ENCODE measurements around the gene DGKE. TPM values are rescaled to one million over a fixed set of nuclear protein-coding genes. Genes with fewer than 3 reads are reported as not detected.
A peak's percentile ranks its signal among the peaks of the same experiment; 100 is the strongest.

The DGKE gene
- total and polyA plus RNA-seq, 2 of the 13 experiments (the other 11 are each of a cell fraction or from before 2014, with no cell fraction given) = 3.2 to 5.3 TPM

DNA sequence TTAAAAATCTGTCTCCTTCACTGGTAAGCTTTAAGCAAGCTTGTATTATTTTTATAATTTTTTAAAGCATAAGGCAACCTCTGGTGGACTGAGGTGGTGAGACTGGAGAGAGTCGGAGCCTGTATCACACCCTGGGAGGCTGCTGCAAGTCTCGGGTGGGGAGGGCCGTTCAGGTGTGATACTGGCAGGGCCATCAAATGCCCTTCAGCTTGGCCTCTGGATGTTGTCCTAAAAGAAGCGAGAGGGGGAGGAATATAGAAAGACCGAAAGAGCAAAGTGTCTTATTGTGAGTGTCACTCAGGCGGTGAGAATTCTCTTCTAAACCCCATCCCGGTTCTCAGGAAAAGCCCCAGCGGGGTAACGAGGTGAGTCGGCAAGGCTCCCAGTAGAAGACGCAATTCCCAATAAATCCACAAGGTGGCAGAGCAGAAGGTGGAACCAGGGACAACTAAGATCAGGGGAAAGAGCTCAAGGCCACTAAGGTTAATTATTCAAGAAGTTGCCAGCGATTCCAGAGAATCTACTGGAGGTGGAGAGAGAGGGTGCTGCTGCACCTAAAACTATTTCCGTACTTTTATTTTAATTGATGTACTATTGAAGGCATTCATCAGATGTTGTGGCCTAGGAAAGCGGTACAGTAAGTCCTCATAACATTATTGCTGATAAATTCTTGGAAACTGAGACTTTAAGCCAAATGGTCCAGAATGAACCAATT, 14.4 kb upstream of the DGKE start (continued):
- TF ChIP-seq SIX1 (CRISPR knock-in tag; IDR thresholded peaks at IDR 0.05; ENCODE audit: borderline replicate concordance) (no peak), ZNF354B (CRISPR knock-in tag; IDR thresholded peaks at IDR 0.05) (no peak), HMG20A (CRISPR knock-in tag; IDR thresholded peaks at IDR 0.05; ENCODE audit: borderline replicate concordance) (peak; percentile 43; the same call in 1 of the 2 replicates), RAD21 (CRISPR knock-in tag; IDR thresholded peaks at IDR 0.05) (peak; percentile 83), SNAPC2 (CRISPR knock-in tag; IDR thresholded peaks at IDR 0.05) (peak; percentile 71; the same call in 1 of the 2 replicates), SPEN (CRISPR knock-in tag; IDR thresholded peaks at IDR 0.05; ENCODE audit: low read depth) (no peak), MEIS2 (CRISPR knock-in tag; IDR thresholded peaks at IDR 0.05) (no peak; the same call in 1 of the 2 replicates), RXRA (CRISPR knock-in tag; IDR thresholded peaks at IDR 0.05) (peak; percentile 47; the same call in 1 of the 2 replicates), ZMYM4 (CRISPR knock-in tag; IDR thresholded peaks at IDR 0.05) (peak; percentile 79), GZF1 (CRISPR knock-in tag; IDR thresholded peaks at IDR 0.05) (no peak)
- TF ChIP-seq, protein P1, sequence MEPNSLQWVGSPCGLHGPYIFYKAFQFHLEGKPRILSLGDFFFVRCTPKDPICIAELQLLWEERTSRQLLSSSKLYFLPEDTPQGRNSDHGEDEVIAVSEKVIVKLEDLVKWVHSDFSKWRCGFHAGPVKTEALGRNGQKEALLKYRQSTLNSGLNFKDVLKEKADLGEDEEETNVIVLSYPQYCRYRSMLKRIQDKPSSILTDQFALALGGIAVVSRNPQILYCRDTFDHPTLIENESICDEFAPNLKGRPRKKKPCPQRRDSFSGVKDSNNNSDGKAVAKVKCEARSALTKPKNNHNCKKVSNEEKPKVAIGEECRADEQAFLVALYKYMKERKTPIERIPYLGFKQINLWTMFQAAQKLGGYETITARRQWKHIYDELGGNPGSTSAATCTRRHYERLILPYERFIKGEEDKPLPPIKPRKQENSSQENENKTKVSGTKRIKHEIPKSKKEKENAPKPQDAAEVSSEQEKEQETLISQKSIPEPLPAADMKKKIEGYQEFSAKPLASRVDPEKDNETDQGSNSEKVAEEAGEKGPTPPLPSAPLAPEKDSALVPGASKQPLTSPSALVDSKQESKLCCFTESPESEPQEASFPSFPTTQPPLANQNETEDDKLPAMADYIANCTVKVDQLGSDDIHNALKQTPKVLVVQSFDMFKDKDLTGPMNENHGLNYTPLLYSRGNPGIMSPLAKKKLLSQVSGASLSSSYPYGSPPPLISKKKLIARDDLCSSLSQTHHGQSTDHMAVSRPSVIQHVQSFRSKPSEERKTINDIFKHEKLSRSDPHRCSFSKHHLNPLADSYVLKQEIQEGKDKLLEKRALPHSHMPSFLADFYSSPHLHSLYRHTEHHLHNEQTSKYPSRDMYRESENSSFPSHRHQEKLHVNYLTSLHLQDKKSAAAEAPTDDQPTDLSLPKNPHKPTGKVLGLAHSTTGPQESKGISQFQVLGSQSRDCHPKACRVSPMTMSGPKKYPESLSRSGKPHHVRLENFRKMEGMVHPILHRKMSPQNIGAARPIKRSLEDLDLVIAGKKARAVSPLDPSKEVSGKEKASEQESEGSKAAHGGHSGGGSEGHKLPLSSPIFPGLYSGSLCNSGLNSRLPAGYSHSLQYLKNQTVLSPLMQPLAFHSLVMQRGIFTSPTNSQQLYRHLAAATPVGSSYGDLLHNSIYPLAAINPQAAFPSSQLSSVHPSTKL (CRISPR knock-in tag; IDR thresholded peaks at IDR 0.05) = peak; percentile 81
- TF ChIP-seq, protein P2, sequence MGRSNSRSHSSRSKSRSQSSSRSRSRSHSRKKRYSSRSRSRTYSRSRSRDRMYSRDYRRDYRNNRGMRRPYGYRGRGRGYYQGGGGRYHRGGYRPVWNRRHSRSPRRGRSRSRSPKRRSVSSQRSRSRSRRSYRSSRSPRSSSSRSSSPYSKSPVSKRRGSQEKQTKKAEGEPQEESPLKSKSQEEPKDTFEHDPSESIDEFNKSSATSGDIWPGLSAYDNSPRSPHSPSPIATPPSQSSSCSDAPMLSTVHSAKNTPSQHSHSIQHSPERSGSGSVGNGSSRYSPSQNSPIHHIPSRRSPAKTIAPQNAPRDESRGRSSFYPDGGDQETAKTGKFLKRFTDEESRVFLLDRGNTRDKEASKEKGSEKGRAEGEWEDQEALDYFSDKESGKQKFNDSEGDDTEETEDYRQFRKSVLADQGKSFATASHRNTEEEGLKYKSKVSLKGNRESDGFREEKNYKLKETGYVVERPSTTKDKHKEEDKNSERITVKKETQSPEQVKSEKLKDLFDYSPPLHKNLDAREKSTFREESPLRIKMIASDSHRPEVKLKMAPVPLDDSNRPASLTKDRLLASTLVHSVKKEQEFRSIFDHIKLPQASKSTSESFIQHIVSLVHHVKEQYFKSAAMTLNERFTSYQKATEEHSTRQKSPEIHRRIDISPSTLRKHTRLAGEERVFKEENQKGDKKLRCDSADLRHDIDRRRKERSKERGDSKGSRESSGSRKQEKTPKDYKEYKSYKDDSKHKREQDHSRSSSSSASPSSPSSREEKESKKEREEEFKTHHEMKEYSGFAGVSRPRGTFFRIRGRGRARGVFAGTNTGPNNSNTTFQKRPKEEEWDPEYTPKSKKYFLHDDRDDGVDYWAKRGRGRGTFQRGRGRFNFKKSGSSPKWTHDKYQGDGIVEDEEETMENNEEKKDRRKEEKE (IDR thresholded peaks at IDR 0.05) = no peak
- TF ChIP-seq, protein P3, sequence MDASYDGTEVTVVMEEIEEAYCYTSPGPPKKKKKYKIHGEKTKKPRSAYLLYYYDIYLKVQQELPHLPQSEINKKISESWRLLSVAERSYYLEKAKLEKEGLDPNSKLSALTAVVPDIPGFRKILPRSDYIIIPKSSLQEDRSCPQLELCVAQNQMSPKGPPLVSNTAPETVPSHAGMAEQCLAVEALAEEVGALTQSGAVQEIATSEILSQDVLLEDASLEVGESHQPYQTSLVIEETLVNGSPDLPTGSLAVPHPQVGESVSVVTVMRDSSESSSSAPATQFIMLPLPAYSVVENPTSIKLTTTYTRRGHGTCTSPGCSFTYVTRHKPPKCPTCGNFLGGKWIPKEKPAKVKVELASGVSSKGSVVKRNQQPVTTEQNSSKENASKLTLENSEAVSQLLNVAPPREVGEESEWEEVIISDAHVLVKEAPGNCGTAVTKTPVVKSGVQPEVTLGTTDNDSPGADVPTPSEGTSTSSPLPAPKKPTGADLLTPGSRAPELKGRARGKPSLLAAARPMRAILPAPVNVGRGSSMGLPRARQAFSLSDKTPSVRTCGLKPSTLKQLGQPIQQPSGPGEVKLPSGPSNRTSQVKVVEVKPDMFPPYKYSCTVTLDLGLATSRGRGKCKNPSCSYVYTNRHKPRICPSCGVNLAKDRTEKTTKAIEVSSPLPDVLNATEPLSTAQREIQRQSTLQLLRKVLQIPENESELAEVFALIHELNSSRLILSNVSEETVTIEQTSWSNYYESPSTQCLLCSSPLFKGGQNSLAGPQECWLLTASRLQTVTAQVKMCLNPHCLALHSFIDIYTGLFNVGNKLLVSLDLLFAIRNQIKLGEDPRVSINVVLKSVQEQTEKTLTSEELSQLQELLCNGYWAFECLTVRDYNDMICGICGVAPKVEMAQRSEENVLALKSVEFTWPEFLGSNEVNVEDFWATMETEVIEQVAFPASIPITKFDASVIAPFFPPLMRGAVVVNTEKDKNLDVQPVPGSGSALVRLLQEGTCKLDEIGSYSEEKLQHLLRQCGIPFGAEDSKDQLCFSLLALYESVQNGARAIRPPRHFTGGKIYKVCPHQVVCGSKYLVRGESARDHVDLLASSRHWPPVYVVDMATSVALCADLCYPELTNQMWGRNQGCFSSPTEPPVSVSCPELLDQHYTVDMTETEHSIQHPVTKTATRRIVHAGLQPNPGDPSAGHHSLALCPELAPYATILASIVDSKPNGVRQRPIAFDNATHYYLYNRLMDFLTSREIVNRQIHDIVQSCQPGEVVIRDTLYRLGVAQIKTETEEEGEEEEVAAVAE (CRISPR knock-in tag; IDR thresholded peaks at IDR 0.05; ENCODE audit: borderline replicate concordance) = no peak
- TF ChIP-seq, protein P4, sequence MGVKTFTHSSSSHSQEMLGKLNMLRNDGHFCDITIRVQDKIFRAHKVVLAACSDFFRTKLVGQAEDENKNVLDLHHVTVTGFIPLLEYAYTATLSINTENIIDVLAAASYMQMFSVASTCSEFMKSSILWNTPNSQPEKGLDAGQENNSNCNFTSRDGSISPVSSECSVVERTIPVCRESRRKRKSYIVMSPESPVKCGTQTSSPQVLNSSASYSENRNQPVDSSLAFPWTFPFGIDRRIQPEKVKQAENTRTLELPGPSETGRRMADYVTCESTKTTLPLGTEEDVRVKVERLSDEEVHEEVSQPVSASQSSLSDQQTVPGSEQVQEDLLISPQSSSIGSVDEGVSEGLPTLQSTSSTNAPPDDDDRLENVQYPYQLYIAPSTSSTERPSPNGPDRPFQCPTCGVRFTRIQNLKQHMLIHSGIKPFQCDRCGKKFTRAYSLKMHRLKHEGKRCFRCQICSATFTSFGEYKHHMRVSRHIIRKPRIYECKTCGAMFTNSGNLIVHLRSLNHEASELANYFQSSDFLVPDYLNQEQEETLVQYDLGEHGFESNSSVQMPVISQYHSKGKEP (CRISPR knock-in tag; IDR thresholded peaks at IDR 0.05) = no peak

All from HepG2 (cell line).